ENCODE measurements around the gene AGBL5. TPM values are rescaled to one million over a fixed set of nuclear protein-coding genes. Genes with fewer than 3 reads are reported as not detected.
A peak's percentile ranks its signal among the peaks of the same experiment; 100 is the strongest.

The AGBL5 gene
- total and polyA plus RNA-seq, 2 of the 13 experiments (the other 11 are each of a cell fraction or from before 2014, with no cell fraction given) = 55.9 to 73.3 TPM

- TF ChIP-seq ZXDC (CRISPR knock-in tag; IDR thresholded peaks at IDR 0.05) (peak; percentile 55; the same call in 1 of the 2 replicates), SP2 (CRISPR knock-in tag; IDR thresholded peaks at IDR 0.05) (peak; percentile 49; the same call in 1 of the 2 replicates), MTF1 (CRISPR knock-in tag; IDR thresholded peaks at IDR 0.05) (peak; percentile 53; the same call in 1 of the 2 replicates), ZNF83 (CRISPR knock-in tag; IDR thresholded peaks at IDR 0.05; ENCODE audit: borderline replicate concordance) (0 out of 2 replicates have a peak, but pooled peaks have one; percentile 12), GABPB1 (CRISPR knock-in tag; IDR thresholded peaks at IDR 0.05) (peak; percentile 94), GTF3A (CRISPR knock-in tag; conservative IDR thresholded peaks at IDR 0.05) (peak; percentile 48; the same call in 1 of the 2 replicates)
- TF ChIP-seq, protein P1, sequence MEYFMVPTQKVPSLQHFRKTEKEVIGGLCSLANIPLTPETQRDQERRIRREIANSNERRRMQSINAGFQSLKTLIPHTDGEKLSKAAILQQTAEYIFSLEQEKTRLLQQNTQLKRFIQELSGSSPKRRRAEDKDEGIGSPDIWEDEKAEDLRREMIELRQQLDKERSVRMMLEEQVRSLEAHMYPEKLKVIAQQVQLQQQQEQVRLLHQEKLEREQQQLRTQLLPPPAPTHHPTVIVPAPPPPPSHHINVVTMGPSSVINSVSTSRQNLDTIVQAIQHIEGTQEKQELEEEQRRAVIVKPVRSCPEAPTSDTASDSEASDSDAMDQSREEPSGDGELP (IDR thresholded peaks at IDR 0.05; ENCODE audit: borderline replicate concordance, low read depth) = 0 out of 2 replicates have a peak, but pooled peaks have one; percentile 5
- TF ChIP-seq, protein P2, sequence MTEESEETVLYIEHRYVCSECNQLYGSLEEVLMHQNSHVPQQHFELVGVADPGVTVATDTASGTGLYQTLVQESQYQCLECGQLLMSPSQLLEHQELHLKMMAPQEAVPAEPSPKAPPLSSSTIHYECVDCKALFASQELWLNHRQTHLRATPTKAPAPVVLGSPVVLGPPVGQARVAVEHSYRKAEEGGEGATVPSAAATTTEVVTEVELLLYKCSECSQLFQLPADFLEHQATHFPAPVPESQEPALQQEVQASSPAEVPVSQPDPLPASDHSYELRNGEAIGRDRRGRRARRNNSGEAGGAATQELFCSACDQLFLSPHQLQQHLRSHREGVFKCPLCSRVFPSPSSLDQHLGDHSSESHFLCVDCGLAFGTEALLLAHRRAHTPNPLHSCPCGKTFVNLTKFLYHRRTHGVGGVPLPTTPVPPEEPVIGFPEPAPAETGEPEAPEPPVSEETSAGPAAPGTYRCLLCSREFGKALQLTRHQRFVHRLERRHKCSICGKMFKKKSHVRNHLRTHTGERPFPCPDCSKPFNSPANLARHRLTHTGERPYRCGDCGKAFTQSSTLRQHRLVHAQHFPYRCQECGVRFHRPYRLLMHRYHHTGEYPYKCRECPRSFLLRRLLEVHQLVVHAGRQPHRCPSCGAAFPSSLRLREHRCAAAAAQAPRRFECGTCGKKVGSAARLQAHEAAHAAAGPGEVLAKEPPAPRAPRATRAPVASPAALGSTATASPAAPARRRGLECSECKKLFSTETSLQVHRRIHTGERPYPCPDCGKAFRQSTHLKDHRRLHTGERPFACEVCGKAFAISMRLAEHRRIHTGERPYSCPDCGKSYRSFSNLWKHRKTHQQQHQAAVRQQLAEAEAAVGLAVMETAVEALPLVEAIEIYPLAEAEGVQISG (CRISPR knock-in tag; IDR thresholded peaks at IDR 0.05) = peak; percentile 97
Observed at GRCh38 chr2:27032495-27033252, 18.8 kb upstream of the AGBL5 start, which contains the start of gene TMEM214 (continued).

Measured in HepG2 (cell line).